GM10266 (cell line): ENCODE measurements around the gene VPS37C.

Experiments used
- DNase-seq: peaks from one replicate; pipeline ENCODE4 v3.0.0; 2012; ENCODE audit errors: extremely low spot score
- CTCF ChIP-seq: IDR thresholded peaks from 2 replicates; pipeline ENCODE4 v1.5.1; 2012; ENCODE audit warnings: mild to moderate bottlenecking, low read depth; ENCODE audit not compliant: control insufficient read depth, insufficient read depth; ENCODE audit errors: missing control alignments

The VPS37C gene

DNA sequence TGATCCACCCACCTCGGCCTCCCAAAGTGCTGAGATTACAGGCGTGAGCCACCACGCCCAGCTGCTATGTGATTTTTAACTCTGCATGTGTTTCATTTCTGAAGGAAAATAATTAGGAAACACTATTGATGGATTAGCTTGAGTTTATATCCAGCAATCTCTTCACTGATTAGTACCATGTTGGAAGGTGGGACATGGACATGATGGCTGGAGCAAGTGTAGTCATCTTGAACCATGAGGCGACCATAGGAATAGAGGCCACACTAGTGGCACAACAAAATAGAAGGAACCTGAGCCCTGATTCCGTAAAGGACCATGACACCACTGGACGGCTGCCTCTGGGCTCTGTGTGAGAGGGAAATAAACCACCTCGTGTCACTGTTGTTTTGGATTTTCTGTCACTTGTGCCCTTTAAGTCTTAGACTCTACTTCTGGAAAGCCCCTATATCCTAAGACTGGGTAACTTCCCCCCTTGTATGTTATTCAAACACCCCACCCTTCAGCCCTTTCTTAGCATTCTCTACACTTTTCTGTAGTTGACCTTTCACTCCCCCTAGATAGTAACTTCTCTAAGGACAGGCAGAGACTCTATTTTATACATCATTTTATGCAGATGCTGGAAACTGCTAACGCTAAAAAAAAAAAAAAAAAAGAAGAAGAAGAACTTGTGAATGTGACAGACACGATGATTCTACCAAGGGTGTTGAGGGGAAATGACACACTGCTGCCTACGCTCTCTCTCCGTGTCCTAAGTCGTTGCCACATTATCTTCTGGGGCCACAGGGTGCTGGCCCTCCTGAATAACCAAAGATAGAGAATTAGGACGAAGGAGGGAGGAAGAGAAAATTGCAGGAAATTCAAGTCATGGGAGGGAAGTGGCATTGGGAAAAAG is 2.7 kb upstream of the VPS37C start:
- TF ChIP-seq CTCF, result no peak
- DNase-seq, result peak; percentile 65

GRCh38 chr11:61163021-61163420 is 1.8 kb upstream of the VPS37C start:
- no peak for DNase-seq

GRCh38 chr11:61162092-61162941 is 1.1 kb upstream of the VPS37C start:
- DNase-seq, result no peak
- no peak for TF ChIP-seq CTCF

More at GRCh38 chr11:61163021-61163420, 1.8 kb upstream of the VPS37C start:
- TF ChIP-seq CTCF, result no peak

DNA sequence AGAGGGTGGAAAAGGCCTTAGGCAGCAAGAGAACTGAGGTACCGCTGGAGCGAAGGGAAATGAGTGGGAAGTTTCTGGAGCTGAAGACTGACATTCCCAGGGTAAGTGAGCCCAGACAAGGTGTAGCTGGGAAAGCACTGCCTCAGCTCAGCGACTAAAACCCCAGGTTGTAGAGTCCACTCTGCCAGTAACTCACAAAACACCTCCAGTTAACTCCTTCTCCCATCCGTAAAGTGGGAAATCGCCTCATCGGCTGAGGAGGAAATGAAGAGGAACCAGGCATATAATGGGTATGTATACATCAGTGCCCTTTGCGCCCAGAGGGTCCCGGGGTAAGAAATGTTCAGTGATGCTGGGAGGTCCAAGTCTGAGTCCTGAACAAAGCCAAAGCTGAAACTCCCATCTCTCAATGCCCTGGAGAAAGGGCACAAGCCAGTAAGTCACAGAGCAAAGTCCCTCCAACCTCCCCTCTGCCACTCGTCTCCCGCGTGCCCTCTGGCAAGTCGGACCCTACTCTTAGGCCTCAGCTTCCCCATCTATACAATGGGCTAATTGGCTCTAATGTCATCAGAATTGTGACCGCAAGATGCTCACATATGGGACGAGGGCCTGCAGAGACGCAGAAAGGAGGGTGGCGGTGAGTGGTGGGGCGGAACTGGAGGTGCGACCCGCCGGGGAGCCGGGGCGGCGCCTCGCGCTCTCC is 588 bp downstream of the VPS37C start:
- no peak for DNase-seq

DNA sequence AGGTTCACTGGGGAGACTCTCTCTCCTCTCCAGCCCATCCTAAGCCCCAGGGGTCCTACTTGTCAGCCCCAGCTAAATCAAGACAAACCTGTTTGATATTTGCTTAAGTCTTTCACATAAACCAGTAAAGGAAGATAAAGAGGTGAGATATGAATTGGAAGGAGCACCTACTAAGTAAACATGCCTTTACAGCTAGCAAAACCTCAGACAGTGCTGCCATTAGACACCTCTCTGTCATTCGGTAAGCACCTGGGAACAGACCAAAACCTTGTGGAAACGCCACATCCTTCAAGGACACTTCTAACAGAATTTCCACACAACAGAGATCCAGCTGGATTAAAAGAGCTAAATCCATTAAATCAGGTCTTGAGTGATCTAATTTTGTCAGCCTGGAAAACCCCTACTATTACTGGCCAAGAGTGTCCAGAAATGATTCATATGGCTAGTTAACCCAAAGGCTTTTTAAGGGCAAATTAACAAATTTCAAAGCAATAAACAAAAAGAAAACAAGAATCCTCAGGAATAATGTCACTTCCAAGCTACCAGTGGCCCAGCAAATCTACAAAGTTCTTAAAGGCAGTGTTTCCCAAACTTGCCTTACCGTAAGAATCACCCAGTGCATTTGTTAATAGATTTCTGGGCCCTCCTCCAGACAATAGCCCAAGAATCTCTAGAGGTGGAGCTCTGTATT is 2.4 kb downstream of the VPS37C start:
- DNase-seq, result no peak
- no peak for TF ChIP-seq CTCF

More for the DNA sequence above, 588 bp downstream of the VPS37C start:
- TF ChIP-seq CTCF, result no peak

GRCh38 chr11:61157743-61158142 is 3.5 kb downstream of the VPS37C start:
- no peak for DNase-seq
- TF ChIP-seq CTCF, result no peak
